Measurements from ENCODE around the gene TENT4B. TPM values are rescaled to one million over a fixed set of nuclear protein-coding genes. Genes with fewer than 3 reads are reported as not detected.

Gene TENT4B
- total RNA-seq, 2 donors from 2014 or later, result 12.8 to 14.1 TPM

DNA sequence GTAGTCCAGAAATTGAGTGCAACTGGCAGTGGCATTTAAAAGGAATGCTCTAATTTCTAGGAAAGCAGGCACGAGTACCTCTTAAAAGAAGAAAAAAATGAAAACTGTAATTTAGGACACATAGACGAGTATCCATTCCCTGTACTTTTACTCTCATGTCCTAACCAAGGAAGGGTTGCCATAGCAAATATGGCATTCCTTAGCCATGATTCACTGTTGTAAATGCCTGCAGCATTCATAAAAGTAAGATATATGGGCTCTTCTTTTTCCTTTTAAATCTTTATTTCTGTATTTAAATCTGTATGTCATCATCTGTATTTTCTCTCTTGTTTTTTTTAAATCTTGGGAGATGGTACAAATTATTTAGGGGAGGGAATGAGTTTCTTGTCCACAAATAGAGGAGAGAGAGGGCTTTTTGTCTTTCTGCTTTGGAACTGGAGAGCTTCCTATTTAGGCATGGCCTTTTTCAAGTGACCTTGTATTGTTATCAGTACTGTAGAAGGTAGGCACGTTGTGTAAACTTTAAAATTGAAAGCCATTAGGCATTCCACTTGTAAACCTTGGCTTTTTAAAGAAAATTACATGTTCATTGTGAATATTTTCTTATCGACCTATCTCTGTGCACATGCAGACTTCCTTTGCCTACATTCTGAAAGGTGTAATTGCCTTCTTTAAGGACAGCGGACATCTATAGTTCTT lies 50.0 kb downstream of the TENT4B start:
- Histone ChIP-seq H3K4me1 (ENCODE audit: control insufficient read depth, insufficient read depth, low read length) (no peaks in the 10 kb centered on the region), H3K27me3 (ENCODE audit: control insufficient read depth, insufficient read depth, low read length, poor library complexity, severe bottlenecking) (no peaks in the 10 kb centered on the region), H3K36me3 (ENCODE audit: control insufficient read depth, insufficient read depth, low read length) (no peaks in the 10 kb centered on the region), H3K27ac (ENCODE audit: low read depth, low read length) (peak overlapping the region; percentile 59), H3K9me3 (ENCODE audit: control insufficient read depth, low read length) (no peaks in the 10 kb centered on the region), H3K9ac (ENCODE audit: extremely low read depth, low read length, poor library complexity, severe bottlenecking) (no peak overlapping the region), H3K4me3 (ENCODE audit: low read length) (no peak overlapping the region)
- Mint-ChIP-seq H3K36me3 (ENCODE audit: low read depth) (no peaks in the 10 kb centered on the region), H3K9me3 (no peaks in the 10 kb centered on the region), H3K27ac (peak overlapping the region; percentile 69), H3K27me3 (ENCODE audit: insufficient read depth) (no peaks in the 10 kb centered on the region), H3K4me3 (no peak overlapping the region), H3K4me1 (peaks cover 8% of the 10 kb centered on the region)
- no peak for DNase-seq
- WGBS, 2 experiments (ENCODE audit: insufficient coverage in 1 of 2, insufficient read length in 1 of 2), result 82 to 89% methylated on average over 5 of the region's 5 CpGs
- TF ChIP-seq, protein P1, sequence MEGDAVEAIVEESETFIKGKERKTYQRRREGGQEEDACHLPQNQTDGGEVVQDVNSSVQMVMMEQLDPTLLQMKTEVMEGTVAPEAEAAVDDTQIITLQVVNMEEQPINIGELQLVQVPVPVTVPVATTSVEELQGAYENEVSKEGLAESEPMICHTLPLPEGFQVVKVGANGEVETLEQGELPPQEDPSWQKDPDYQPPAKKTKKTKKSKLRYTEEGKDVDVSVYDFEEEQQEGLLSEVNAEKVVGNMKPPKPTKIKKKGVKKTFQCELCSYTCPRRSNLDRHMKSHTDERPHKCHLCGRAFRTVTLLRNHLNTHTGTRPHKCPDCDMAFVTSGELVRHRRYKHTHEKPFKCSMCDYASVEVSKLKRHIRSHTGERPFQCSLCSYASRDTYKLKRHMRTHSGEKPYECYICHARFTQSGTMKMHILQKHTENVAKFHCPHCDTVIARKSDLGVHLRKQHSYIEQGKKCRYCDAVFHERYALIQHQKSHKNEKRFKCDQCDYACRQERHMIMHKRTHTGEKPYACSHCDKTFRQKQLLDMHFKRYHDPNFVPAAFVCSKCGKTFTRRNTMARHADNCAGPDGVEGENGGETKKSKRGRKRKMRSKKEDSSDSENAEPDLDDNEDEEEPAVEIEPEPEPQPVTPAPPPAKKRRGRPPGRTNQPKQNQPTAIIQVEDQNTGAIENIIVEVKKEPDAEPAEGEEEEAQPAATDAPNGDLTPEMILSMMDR (conservative IDR thresholded peaks at IDR 0.05), result no peak

DNA sequence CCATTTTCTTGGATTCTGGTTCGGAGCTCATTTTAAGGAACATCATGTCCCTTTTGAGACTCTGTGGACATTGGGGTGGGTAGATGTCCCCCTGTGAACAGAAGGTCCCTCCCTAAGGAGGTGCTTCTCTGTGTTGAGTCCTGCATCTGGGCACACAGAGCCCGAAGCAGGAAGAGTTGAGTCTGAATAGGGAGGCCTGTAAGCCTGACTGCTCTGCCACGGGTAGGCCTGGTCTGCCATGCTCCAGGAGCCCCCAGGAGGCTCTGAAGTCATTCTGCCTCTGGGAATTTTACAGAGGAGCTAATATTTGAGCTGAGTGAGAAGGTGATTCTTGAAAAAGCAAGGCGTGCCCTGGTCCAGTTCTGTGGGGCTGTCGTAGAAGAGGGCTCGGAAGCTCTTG lies 50.6 kb downstream of the TENT4B start:
- no peak overlapping the region for H3K27ac Mint-ChIP-seq
- peaks cover 7% of the 10 kb centered on the region for H3K4me1 Mint-ChIP-seq
- H3K36me3 ChIP-seq (ENCODE audit: control insufficient read depth, insufficient read depth, low read length), result no peaks in the 10 kb centered on the region
- no peaks in the 10 kb centered on the region for H3K9me3 ChIP-seq (ENCODE audit: control insufficient read depth, low read length)
- H3K27me3 Mint-ChIP-seq (ENCODE audit: insufficient read depth), result no peaks in the 10 kb centered on the region
- H3K4me3 Mint-ChIP-seq, result no peak overlapping the region
- no peak overlapping the region for H3K9ac ChIP-seq (ENCODE audit: extremely low read depth, low read length, poor library complexity, severe bottlenecking)
- H3K36me3 Mint-ChIP-seq (ENCODE audit: low read depth), result no peaks in the 10 kb centered on the region
- H3K27me3 ChIP-seq (ENCODE audit: control insufficient read depth, insufficient read depth, low read length, poor library complexity, severe bottlenecking), result no peaks in the 10 kb centered on the region
- no peak for DNase-seq
- TF ChIP-seq, protein P1 (conservative IDR thresholded peaks at IDR 0.05), result no peak
- H3K9me3 Mint-ChIP-seq, result no peaks in the 10 kb centered on the region
- H3K4me1 ChIP-seq (ENCODE audit: control insufficient read depth, insufficient read depth, low read length), result no peaks in the 10 kb centered on the region
- H3K4me3 ChIP-seq (ENCODE audit: low read length), result no peak overlapping the region
- 66 to 79% methylated on average over 4 to 6 of the region's 6 CpGs for WGBS, 2 experiments (ENCODE audit: insufficient coverage in 1 of 2, insufficient read length in 1 of 2)
- H3K27ac ChIP-seq (ENCODE audit: low read depth, low read length), result peak overlapping the region; percentile 19

GRCh38 chr16:50204453-50205108 lies 51.5 kb downstream of the TENT4B start:
- no peak for DNase-seq
- no peak overlapping the region for H3K27ac ChIP-seq (ENCODE audit: low read depth, low read length)
- WGBS, 2 experiments (ENCODE audit: insufficient coverage in 1 of 2, insufficient read length in 1 of 2), result 95 to 100% methylated on average over 5 to 6 of the region's 6 CpGs
- H3K36me3 ChIP-seq (ENCODE audit: control insufficient read depth, insufficient read depth, low read length), result no peaks in the 10 kb centered on the region
- H3K27ac Mint-ChIP-seq, result no peak overlapping the region
- H3K4me1 ChIP-seq (ENCODE audit: control insufficient read depth, insufficient read depth, low read length), result no peaks in the 10 kb centered on the region
- H3K4me3 ChIP-seq (ENCODE audit: low read length), result no peak overlapping the region
- H3K4me3 Mint-ChIP-seq, result no peak overlapping the region
- TF ChIP-seq, protein P1 (conservative IDR thresholded peaks at IDR 0.05), result no peak
- H3K27me3 Mint-ChIP-seq (ENCODE audit: insufficient read depth), result no peaks in the 10 kb centered on the region
- no peaks in the 10 kb centered on the region for H3K9me3 Mint-ChIP-seq
- no peaks in the 10 kb centered on the region for H3K36me3 Mint-ChIP-seq (ENCODE audit: low read depth)
- H3K9ac ChIP-seq (ENCODE audit: extremely low read depth, low read length, poor library complexity, severe bottlenecking), result no peak overlapping the region
- H3K9me3 ChIP-seq (ENCODE audit: control insufficient read depth, low read length), result no peaks in the 10 kb centered on the region
- peaks cover 3% of the 10 kb centered on the region for H3K4me1 Mint-ChIP-seq
- no peaks in the 10 kb centered on the region for H3K27me3 ChIP-seq (ENCODE audit: control insufficient read depth, insufficient read depth, low read length, poor library complexity, severe bottlenecking)
